H9 (cell line): ENCODE data around the gene DEPDC5. TPM values are rescaled to one million over a fixed set of nuclear protein-coding genes. Genes with fewer than 3 reads are reported as not detected.

Experiments used
- DNase-seq: peaks from one replicate; pipeline ENCODE4 v3.0.0-alpha.2; 2017
- H2AFZ ChIP-seq: one replicate; pipeline ENCODE4 v1.6.1; 2013; ENCODE audit warnings: mild to moderate bottlenecking, low read length, control low read depth, moderate library complexity
- H2AK5ac ChIP-seq: 2 replicates; pipeline ENCODE4 v1.6.1; 2013; ENCODE audit warnings: low read length, control low read depth, mixed read lengths; ENCODE audit not compliant: insufficient read length
- H2BK120ac ChIP-seq: one replicate; pipeline ENCODE4 v1.6.1; 2013; ENCODE audit warnings: low read depth, mild to moderate bottlenecking, low read length, control low read depth, inconsistent platforms; ENCODE audit not compliant: poor library complexity, severe bottlenecking
- H2BK12ac ChIP-seq: 2 replicates; pipeline ENCODE4 v1.6.1; 2013; ENCODE audit warnings: low read length, control low read depth, mixed read lengths, low read depth; ENCODE audit not compliant: insufficient read length
- H2BK15ac ChIP-seq: 2 replicates; pipeline ENCODE4 v1.6.1; 2013; ENCODE audit warnings: low read depth, low read length, control low read depth
- H2BK20ac ChIP-seq: one replicate; pipeline ENCODE4 v1.6.1; 2013; ENCODE audit warnings: low read depth, mild to moderate bottlenecking, low read length, control low read depth, inconsistent platforms; ENCODE audit not compliant: poor library complexity, severe bottlenecking
- H2BK5ac ChIP-seq: 2 replicates; pipeline ENCODE4 v1.6.1; 2013; ENCODE audit warnings: low read length, control low read depth, mixed read lengths; ENCODE audit not compliant: insufficient read length
- H3K14ac ChIP-seq: 2 replicates; pipeline ENCODE4 v1.6.1; 2013; ENCODE audit warnings: low read length, control low read depth; ENCODE audit not compliant: insufficient read depth
- H3K18ac ChIP-seq: 2 replicates; pipeline ENCODE4 v1.6.1; 2013; ENCODE audit warnings: low read depth, mild to moderate bottlenecking, mixed read lengths, low read length, control low read depth; ENCODE audit not compliant: insufficient read length
- H3K23ac ChIP-seq: 2 replicates; pipeline ENCODE4 v1.6.1; 2013; ENCODE audit warnings: low read length, control low read depth, mixed read lengths, low read depth; ENCODE audit not compliant: insufficient read length
- H3K23me2 ChIP-seq: 2 replicates; pipeline ENCODE4 v1.6.1; 2013; ENCODE audit warnings: low read depth, mild to moderate bottlenecking, mixed read lengths, low read length, control low read depth; ENCODE audit not compliant: insufficient read length, poor library complexity, severe bottlenecking
- H3K27ac ChIP-seq: 2 replicates; pipeline ENCODE4 v1.5.1; 2013; ENCODE audit warnings: low read length, control low read depth, mixed read lengths, low read depth; ENCODE audit not compliant: insufficient read length
- H3K27me3 ChIP-seq: 2 replicates; pipeline ENCODE4 v1.6.1; 2013; ENCODE audit warnings: low read length, control low read depth, inconsistent platforms; ENCODE audit not compliant: insufficient read depth
- H3K4ac ChIP-seq: 2 replicates; pipeline ENCODE4 v1.6.1; 2013; ENCODE audit warnings: low read depth, mild to moderate bottlenecking, control low read depth, inconsistent platforms, low read length, moderate library complexity
- H3K4me1 ChIP-seq: 2 replicates; pipeline ENCODE4 v1.6.1; 2013; ENCODE audit warnings: low read length, control low read depth, inconsistent platforms; ENCODE audit not compliant: insufficient read depth
- H3K4me2 ChIP-seq: 2 replicates; pipeline ENCODE4 v1.6.1; 2013; ENCODE audit warnings: low read length, control low read depth, mixed read lengths; ENCODE audit not compliant: insufficient read length, insufficient read depth
- H3K56ac ChIP-seq: 2 replicates; pipeline ENCODE4 v1.6.1; 2013; ENCODE audit warnings: low read depth, mild to moderate bottlenecking, mixed read lengths, low read length, control low read depth; ENCODE audit not compliant: insufficient read length
- H3K79me1 ChIP-seq: 2 replicates; pipeline ENCODE4 v1.6.1; 2013; ENCODE audit warnings: low read depth, mild to moderate bottlenecking, moderate library complexity, low read length, control low read depth, inconsistent platforms; ENCODE audit not compliant: insufficient read depth, poor library complexity, severe bottlenecking
- H3K79me2 ChIP-seq: 2 replicates; pipeline ENCODE4 v1.6.1; 2013; ENCODE audit warnings: low read length, control low read depth, inconsistent platforms; ENCODE audit not compliant: insufficient read depth
- H3K9ac ChIP-seq: 2 replicates; pipeline ENCODE4 v1.6.1; 2013; ENCODE audit warnings: low read length, control low read depth, mixed read lengths; ENCODE audit not compliant: insufficient read length; ENCODE audit errors: extremely low read depth
- H3K9me3 ChIP-seq: one replicate; pipeline ENCODE4 v1.6.1; 2013; ENCODE audit warnings: low read depth, low read length, inconsistent platforms; ENCODE audit not compliant: control insufficient read depth
- H3T11ph ChIP-seq: one replicate; pipeline ENCODE4 v1.6.1; 2013; ENCODE audit warnings: mild to moderate bottlenecking, low read length, control low read depth, inconsistent platforms
- H4K20me1 ChIP-seq: one replicate; pipeline ENCODE4 v1.6.1; 2013; ENCODE audit not compliant: control insufficient read depth, insufficient read length, insufficient read depth
- H4K5ac ChIP-seq: 2 replicates; pipeline ENCODE4 v1.6.1; 2013; ENCODE audit warnings: low read depth, mild to moderate bottlenecking, mixed read lengths, low read length, control low read depth; ENCODE audit not compliant: insufficient read length
- H4K8ac ChIP-seq: replicated peaks from 2 replicates; pipeline ENCODE4 v1.6.1; 2013; ENCODE audit warnings: low read length, control low read depth, mixed read lengths, low read depth; ENCODE audit not compliant: insufficient read length
- H4K91ac ChIP-seq: 2 replicates; pipeline ENCODE4 v1.6.1; 2013; ENCODE audit warnings: low read depth, mild to moderate bottlenecking, moderate library complexity, mixed read lengths, low read length, control low read depth; ENCODE audit not compliant: insufficient read length
- H3K27ac Mint-ChIP-seq, 3 experiments: 2 replicates in 2 of 3; 3 replicates in 1 of 3; pipeline ENCODE4 v1.8.0; 2020 to 2021; ENCODE audit warnings: mixed read lengths in 3 of 3, mild to moderate bottlenecking in 1 of 3, moderate library complexity in 1 of 3
- H3K27me3 Mint-ChIP-seq: 2 replicates; pipeline ENCODE4 v1.8.0; 2021; ENCODE audit warnings: low read depth, mild to moderate bottlenecking, moderate library complexity, mixed read lengths
- H3K36me3 Mint-ChIP-seq, 3 experiments: 2 replicates in 2 of 3; 3 replicates in 1 of 3; pipeline ENCODE4 v1.8.0; 2020 to 2021; ENCODE audit warnings: low read depth in 3 of 3, mixed read lengths in 3 of 3; ENCODE audit not compliant: insufficient read depth in 1 of 3
- H3K4me1 Mint-ChIP-seq, 2 experiments: 2 replicates each; pipeline ENCODE4 v1.8.0; 2020; ENCODE audit warnings: mixed read lengths in 2 of 2
- H3K4me3 Mint-ChIP-seq, 2 experiments: 2 replicates in 1 of 2; 3 replicates in 1 of 2; pipeline ENCODE4 v1.8.0; 2020 to 2021; ENCODE audit warnings: mild to moderate bottlenecking in 2 of 2, mixed read lengths in 2 of 2, moderate library complexity in 1 of 2
- H3K9me3 Mint-ChIP-seq, 2 experiments: 2 replicates in 1 of 2; 3 replicates in 1 of 2; pipeline ENCODE4 v1.8.0; 2020; ENCODE audit warnings: mild to moderate bottlenecking in 2 of 2, mixed read lengths in 2 of 2, moderate library complexity in 1 of 2
- CTCF ChIP-seq: fragments of 200-600 bp; sonication (generic); conservative IDR thresholded peaks from 3 replicates; pipeline ENCODE4 v1.8.0; 2021; ENCODE audit warnings: antibody characterized with exemption, mild to moderate bottlenecking
- WGBS: extraction: QIAGEN DNeasy Blood & Tissue Kit; methylation state at CpG from one replicate; pipeline ENCODE4 v1.1.7; 2013; ENCODE audit warnings: missing lambda C conversion rate, low lambda C conversion rate, mixed read lengths; ENCODE audit not compliant: insufficient read length; ENCODE audit errors: extremely low coverage; 5-methylcytosine and 5-hydroxymethylcytosine counted together
- total RNA-seq: library from RNA; stranded (reverse); gene quantifications from 2 replicates; pipeline ENCODE4 v1.2.1, GENCODE V29; 2021

Gene DEPDC5
- total RNA-seq, 1 experiment from 2014 or later, result 29.2 TPM

GRCh38 chr22:31923747-31924146, 169.9 kb downstream of the DEPDC5 start:
- Histone ChIP-seq H4K20me1 (no peaks in the 10 kb centered on the region), H3K23me2 (no peaks in the 10 kb centered on the region), H3K56ac (no peak overlapping the region), H3K27me3 (no peaks in the 10 kb centered on the region), H4K91ac (no peak overlapping the region), H3K79me2 (no peaks in the 10 kb centered on the region), H2BK15ac (no peak overlapping the region), H3K9me3 (no peaks in the 10 kb centered on the region), H2BK20ac (no peak overlapping the region), H4K8ac (no peak overlapping the region), H2BK12ac (no peak overlapping the region), H3K4ac (no peak overlapping the region), H3K4me2 (no peak overlapping the region), H3K27ac (no peak overlapping the region), H2AFZ (no peak overlapping the region), H2AK5ac (no peak overlapping the region), H2BK5ac (no peak overlapping the region), H3K4me1 (no peaks in the 10 kb centered on the region), H3K9ac (no peak overlapping the region), H3K14ac (no peak overlapping the region), H3K18ac (no peak overlapping the region), H3K23ac (no peak overlapping the region), H4K5ac (no peak overlapping the region), H2BK120ac (no peak overlapping the region), H3T11ph (no peak overlapping the region), H3K79me1 (no peaks in the 10 kb centered on the region)
- Mint-ChIP-seq H3K36me3 (no peaks in the 10 kb centered on the region; a peak in 1 of 7 replicates), H3K4me1 (peaks cover 2 to 11% of the 10 kb centered on the region in 2 experiments; a peak in 3 of 4 replicates), H3K4me3 (no peak overlapping the region), H3K27ac (no peak overlapping the region), H3K9me3 (no peaks in the 10 kb centered on the region), H3K27me3 (peaks cover 6% of the 10 kb centered on the region)
- DNase-seq, result no peak
- TF ChIP-seq CTCF, result no peak
- no CpG with 5 or more reads among the region's 2 CpGs for WGBS
